Testis (tissue), 2 donors: Measurements from ENCODE around the gene RFTN2.
"Not testable (repeated sequence)": the region's sequence is repeated elsewhere in the genome, so short reads cannot be mapped to it uniquely, and the experiment has no call there.

Experiments
- CTCF ChIP-seq, 3 experiments: fragments of 450-650 bp in 2 of 3; fragments of 200-600 bp in 1 of 3; sonication (generic) in 1 of 3; IDR thresholded peaks; one replicate each; pipeline ENCODE4 v1.5.1; 2016 to 2019; ENCODE audit warnings: antibody characterized with exemption in 3 of 3, mild to moderate bottlenecking in 2 of 3, moderate library complexity in 1 of 3
- POLR2A ChIP-seq: fragments of 450-650 bp; IDR thresholded peaks from one replicate; pipeline ENCODE4 v1.6.1; 2017; ENCODE audit warnings: antibody characterized with exemption, mild to moderate bottlenecking, moderate library complexity

- not testable (repeated sequence) for TF ChIP-seq POLR2A; CTCF (IDR thresholded peaks at IDR 0.05)
These were observed 21.2 kb upstream of the RFTN2 start for GRCh38 chr2:197696571-197696970.
